Esophagus muscularis mucosa (tissue), 4 donors: Measurements from ENCODE around the gene FRY.

Experiments used
- CTCF ChIP-seq, 3 experiments: fragments of 200-600 bp in 2 of 3; fragments of 450-650 bp in 1 of 3; sonication (generic) in 2 of 3; IDR thresholded peaks; one replicate each; pipeline ENCODE4 v1.5.1; 2017 to 2019; ENCODE audit warnings: antibody characterized with exemption in 3 of 3, mild to moderate bottlenecking in 2 of 3, moderate library complexity in 1 of 3
- EP300 ChIP-seq: sonication (generic); formaldehyde crosslinking; IDR thresholded peaks from one replicate; pipeline ENCODE4 v1.6.1; 2017; ENCODE audit warnings: antibody characterized with exemption
- POLR2A ChIP-seq: fragments of 450-650 bp; IDR thresholded peaks from one replicate; pipeline ENCODE4 v1.6.1; 2017; ENCODE audit warnings: antibody characterized with exemption, moderate library complexity, mild to moderate bottlenecking, low read depth
- POLR2AphosphoS5 ChIP-seq, 2 donors: sonication (generic); formaldehyde crosslinking; IDR thresholded peaks; one replicate each; pipeline ENCODE4 v1.6.1; 2017; ENCODE audit warnings: antibody characterized with exemption in 2 of 2

DNA sequence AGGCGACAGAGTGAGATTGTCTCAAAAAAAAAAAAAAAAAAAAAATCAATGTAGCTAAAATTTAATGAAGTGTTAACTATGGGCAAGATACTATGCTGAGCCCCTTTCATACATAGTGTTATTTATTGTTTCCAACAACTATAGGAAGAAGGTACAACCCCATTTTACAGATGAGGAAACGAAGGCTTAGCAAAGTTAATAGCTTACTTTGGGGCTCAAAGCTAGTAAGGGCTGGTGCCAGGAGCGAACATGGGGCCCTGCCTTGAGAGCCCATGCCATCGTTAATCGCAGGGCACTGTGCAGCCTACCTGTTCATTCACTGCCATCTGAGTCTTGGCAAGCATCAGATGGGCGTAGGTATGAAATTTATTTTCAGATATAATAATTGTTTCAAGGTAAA is 1.9 kb upstream of the FRY start:
- TF ChIP-seq CTCF (IDR thresholded peaks at IDR 0.05) (no peak), POLR2AphosphoS5 (IDR thresholded peaks at IDR 0.05) (no peak), POLR2A (no peak), EP300 (no peak)
